ENCODE measurements around the gene WIPF1.
A peak's percentile ranks its signal among the peaks of the same experiment; 100 is the strongest.

Gene WIPF1

GRCh38 chr2:174599310-174599921, 1.8 kb upstream of the WIPF1 start:
- no peak for DNase-seq
- Mint-ChIP-seq H3K36me3 (ENCODE audit: low read depth) (peaks cover 20% of the 10 kb centered on the region), H3K27me3 (ENCODE audit: low read depth, poor library complexity) (peaks cover 3% of the 10 kb centered on the region), H3K4me3 (no peak overlapping the region), H3K27ac (no peak overlapping the region), H3K9me3 (peaks cover 13% of the 10 kb centered on the region), H3K4me1 (peaks cover 4% of the 10 kb centered on the region)
- TF ChIP-seq, protein P1, sequence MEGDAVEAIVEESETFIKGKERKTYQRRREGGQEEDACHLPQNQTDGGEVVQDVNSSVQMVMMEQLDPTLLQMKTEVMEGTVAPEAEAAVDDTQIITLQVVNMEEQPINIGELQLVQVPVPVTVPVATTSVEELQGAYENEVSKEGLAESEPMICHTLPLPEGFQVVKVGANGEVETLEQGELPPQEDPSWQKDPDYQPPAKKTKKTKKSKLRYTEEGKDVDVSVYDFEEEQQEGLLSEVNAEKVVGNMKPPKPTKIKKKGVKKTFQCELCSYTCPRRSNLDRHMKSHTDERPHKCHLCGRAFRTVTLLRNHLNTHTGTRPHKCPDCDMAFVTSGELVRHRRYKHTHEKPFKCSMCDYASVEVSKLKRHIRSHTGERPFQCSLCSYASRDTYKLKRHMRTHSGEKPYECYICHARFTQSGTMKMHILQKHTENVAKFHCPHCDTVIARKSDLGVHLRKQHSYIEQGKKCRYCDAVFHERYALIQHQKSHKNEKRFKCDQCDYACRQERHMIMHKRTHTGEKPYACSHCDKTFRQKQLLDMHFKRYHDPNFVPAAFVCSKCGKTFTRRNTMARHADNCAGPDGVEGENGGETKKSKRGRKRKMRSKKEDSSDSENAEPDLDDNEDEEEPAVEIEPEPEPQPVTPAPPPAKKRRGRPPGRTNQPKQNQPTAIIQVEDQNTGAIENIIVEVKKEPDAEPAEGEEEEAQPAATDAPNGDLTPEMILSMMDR (IDR thresholded peaks at IDR 0.05): no peak

DNA sequence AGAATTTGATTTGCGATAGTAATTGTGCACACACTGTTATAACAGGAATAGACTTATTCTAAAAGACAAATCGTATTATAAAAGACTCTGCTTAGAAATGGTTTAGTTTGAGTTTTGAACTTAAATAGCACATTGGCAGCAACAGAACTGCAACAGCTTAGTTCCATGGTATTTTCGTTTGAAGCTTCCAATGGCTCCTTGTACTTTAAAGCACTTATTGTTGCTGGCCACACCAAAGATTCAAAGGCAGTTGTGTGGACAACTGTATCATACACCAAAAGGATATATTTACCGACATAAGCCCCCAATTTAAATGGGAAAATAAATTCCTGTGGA, 627 bp downstream of the WIPF1 start:
- H3K27me3 Mint-ChIP-seq (ENCODE audit: low read depth, poor library complexity): peaks cover 3% of the 10 kb centered on the region
- peaks cover 19% of the 10 kb centered on the region for H3K4me1 Mint-ChIP-seq
- TF ChIP-seq, protein P1 (IDR thresholded peaks at IDR 0.05): no peak
- no peak overlapping the region for H3K4me3 Mint-ChIP-seq
- H3K9me3 Mint-ChIP-seq: peaks cover 13% of the 10 kb centered on the region
- no peak for DNase-seq
- peaks cover 20% of the 10 kb centered on the region for H3K36me3 Mint-ChIP-seq (ENCODE audit: low read depth)
- H3K27ac Mint-ChIP-seq: no peak overlapping the region

DNA sequence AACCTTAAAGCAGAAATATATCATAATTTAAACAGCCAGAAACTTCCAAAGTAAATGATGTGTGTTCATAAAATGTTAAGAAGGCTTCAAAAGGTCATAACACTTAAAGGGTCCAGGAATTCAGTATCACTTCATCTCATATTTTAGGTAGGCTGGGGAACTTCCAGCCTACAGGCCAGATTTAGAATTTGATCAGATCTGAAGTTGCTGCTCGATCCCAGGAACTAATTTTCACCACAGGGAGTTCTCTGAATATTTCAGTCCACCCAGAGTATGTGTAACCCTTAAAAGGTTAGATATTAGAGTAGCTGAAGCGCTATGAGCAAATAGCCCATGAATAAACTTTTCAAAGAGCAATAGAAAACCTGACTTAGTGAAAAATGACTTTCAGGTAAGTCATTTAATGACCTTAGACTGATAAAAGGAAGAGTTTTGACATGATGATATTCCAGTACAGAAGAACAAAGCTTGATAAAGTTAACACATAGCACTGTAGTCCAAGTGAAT, 1.7 kb downstream of the WIPF1 start:
- Mint-ChIP-seq H3K9me3 (peaks cover 13% of the 10 kb centered on the region), H3K27me3 (ENCODE audit: low read depth, poor library complexity) (peaks cover 3% of the 10 kb centered on the region), H3K4me3 (no peak overlapping the region), H3K36me3 (ENCODE audit: low read depth) (peaks cover 19% of the 10 kb centered on the region), H3K27ac (no peak overlapping the region), H3K4me1 (peaks cover 19% of the 10 kb centered on the region)
- no peak for DNase-seq
- TF ChIP-seq, protein P1 (IDR thresholded peaks at IDR 0.05): no peak

DNA sequence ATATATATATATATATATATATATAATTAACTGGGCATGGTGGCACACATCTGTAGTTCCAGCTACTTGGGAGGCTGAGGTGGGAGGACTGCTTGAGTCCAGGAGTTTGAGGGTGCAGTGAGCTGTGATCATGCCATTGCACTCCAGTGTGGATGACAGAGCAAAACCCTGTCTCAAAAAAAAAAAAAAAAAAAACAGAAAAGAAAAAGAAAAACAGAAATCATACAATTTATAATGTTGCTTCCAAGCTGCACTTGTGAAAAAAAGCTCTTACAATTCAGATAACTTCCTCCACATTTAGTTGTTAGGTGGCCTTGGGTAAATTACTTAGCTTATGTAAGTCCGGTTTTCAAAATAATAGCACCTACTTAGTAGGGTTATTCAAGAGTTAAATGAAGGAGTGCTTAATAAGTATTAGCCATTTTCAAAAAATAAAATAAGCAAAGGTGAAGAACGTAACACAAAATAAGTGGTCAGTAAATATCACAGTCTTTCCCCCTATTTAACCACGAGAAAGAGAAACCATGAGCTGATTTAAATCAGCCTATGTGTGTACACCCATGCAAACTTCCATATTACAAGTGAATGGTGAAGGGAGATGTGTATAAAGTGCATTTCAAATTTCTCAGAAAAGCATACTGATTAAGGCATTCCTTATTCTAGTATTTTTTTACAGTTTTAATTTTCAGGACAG, 2.3 kb downstream of the WIPF1 start:
- Mint-ChIP-seq H3K4me1 (peaks cover 19% of the 10 kb centered on the region), H3K4me3 (no peak overlapping the region), H3K9me3 (peaks cover 9% of the 10 kb centered on the region), H3K27ac (no peak overlapping the region), H3K36me3 (ENCODE audit: low read depth) (peaks cover 14% of the 10 kb centered on the region), H3K27me3 (ENCODE audit: low read depth, poor library complexity) (peaks cover 3% of the 10 kb centered on the region)
- TF ChIP-seq, protein P1 (IDR thresholded peaks at IDR 0.05): no peak
- no peak for DNase-seq

DNA sequence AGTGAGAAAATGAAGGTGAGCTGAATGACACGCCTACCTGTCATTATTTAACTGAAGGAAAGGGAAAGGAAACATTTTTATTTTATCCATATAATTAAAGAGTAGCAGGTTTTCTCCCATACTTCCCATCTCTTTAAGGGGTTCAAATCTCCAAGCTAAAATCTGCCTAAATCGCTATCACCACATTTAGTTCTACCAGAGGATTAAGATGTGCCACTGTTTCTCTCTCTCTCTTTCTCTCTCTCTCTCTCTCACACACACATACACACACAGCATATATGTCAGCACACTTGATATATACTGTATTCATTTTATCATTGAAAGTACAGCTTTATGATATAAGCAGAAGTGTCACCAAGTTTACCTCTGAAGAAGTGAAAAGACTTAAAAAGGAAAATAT, 3.1 kb downstream of the WIPF1 start:
- Mint-ChIP-seq H3K36me3 (ENCODE audit: low read depth) (peaks cover 9% of the 10 kb centered on the region), H3K4me1 (peaks cover 19% of the 10 kb centered on the region), H3K9me3 (peaks cover 4% of the 10 kb centered on the region), H3K4me3 (peak overlapping the region; percentile 35), H3K27me3 (ENCODE audit: low read depth, poor library complexity) (no peaks in the 10 kb centered on the region), H3K27ac (peak overlapping the region; percentile 56)
- DNase-seq: no peak
- TF ChIP-seq, protein P1 (IDR thresholded peaks at IDR 0.05): no peak
